ENCODE results near the gene LGI2. TPM values are rescaled to one million over a fixed set of nuclear protein-coding genes. Genes with fewer than 3 reads are reported as not detected.

The LGI2 gene
- polyA plus RNA-seq, 1 donor (not counting 4 experiments of a cell fraction or from before 2014, with no cell fraction given) = 0.69 TPM

GRCh38 chr4:24956763-24957162, 74.0 kb downstream of the LGI2 start:
- Histone ChIP-seq H3K4me3 (ENCODE audit: control insufficient read depth in 2 of 3, extremely low read depth in 1 of 3, insufficient read depth in 2 of 3, low read depth in 1 of 3, low read length in 3 of 3) (no peak overlapping the region), H2AFZ (ENCODE audit: control insufficient read depth, low read length) (no peak overlapping the region), H3K79me2 (ENCODE audit: control insufficient read depth, insufficient read depth, low read length) (no peaks in the 10 kb centered on the region), H3K9me3 (ENCODE audit: control insufficient read depth, low read depth, low read length) (no peaks in the 10 kb centered on the region), H3K4me1 (ENCODE audit: control insufficient read depth, extremely low read depth, insufficient read depth, low read length) (no peaks in the 10 kb centered on the region), H3K9ac (ENCODE audit: control insufficient read depth, extremely low read depth, insufficient read depth, low read length) (no peak overlapping the region), H3K9me1 (ENCODE audit: control insufficient read depth, extremely low read depth, insufficient read depth, low read length) (no peaks in the 10 kb centered on the region), H3K27me3 (ENCODE audit: control insufficient read depth, extremely low read depth, insufficient read depth, low read length) (no peaks in the 10 kb centered on the region), H3K36me3 (ENCODE audit: control insufficient read depth in 2 of 2, extremely low read depth in 1 of 2, insufficient read depth in 2 of 2, low read length in 2 of 2) (no peaks in the 10 kb centered on the region), H3K27ac (ENCODE audit: control insufficient read depth, insufficient read depth, low read length) (no peak overlapping the region), H3K4me2 (ENCODE audit: control insufficient read depth, extremely low read depth, insufficient read depth, low read depth, low read length) (no peak overlapping the region), H4K20me1 (ENCODE audit: control insufficient read depth, extremely low read depth, insufficient read depth, low read length) (no peaks in the 10 kb centered on the region)
- no peak for TF ChIP-seq EZH2 (IDR thresholded peaks at IDR 0.05; ENCODE audit: low read length)
- TF ChIP-seq, protein P1, sequence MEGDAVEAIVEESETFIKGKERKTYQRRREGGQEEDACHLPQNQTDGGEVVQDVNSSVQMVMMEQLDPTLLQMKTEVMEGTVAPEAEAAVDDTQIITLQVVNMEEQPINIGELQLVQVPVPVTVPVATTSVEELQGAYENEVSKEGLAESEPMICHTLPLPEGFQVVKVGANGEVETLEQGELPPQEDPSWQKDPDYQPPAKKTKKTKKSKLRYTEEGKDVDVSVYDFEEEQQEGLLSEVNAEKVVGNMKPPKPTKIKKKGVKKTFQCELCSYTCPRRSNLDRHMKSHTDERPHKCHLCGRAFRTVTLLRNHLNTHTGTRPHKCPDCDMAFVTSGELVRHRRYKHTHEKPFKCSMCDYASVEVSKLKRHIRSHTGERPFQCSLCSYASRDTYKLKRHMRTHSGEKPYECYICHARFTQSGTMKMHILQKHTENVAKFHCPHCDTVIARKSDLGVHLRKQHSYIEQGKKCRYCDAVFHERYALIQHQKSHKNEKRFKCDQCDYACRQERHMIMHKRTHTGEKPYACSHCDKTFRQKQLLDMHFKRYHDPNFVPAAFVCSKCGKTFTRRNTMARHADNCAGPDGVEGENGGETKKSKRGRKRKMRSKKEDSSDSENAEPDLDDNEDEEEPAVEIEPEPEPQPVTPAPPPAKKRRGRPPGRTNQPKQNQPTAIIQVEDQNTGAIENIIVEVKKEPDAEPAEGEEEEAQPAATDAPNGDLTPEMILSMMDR (optimal IDR thresholded peaks at IDR 0.05 in 1 of 3, IDR thresholded peaks at IDR 0.05 in 1 of 3, conservative IDR thresholded peaks at IDR 0.05 in 1 of 3; ENCODE audit: extremely low read depth in 1 of 3, insufficient read depth in 2 of 3, low read length in 3 of 3) = no peak
- FAIRE-seq = no peak
- no peak for DNase-seq (ENCODE audit: low read depth, low spot score)
- dilution Hi-C loops (cut with MboI; ENCODE audit: extremely low pct_ligation_motif_present, low sequenced_read_pairs) = no loop called here

GRCh38 chr4:24956091-24956490, 74.7 kb downstream of the LGI2 start:
- dilution Hi-C loops (cut with MboI; ENCODE audit: extremely low pct_ligation_motif_present, low sequenced_read_pairs) = no loop called here
- no peak for TF ChIP-seq EZH2 (IDR thresholded peaks at IDR 0.05; ENCODE audit: low read length)
- TF ChIP-seq, protein P1 (optimal IDR thresholded peaks at IDR 0.05 in 1 of 3, IDR thresholded peaks at IDR 0.05 in 1 of 3, conservative IDR thresholded peaks at IDR 0.05 in 1 of 3; ENCODE audit: extremely low read depth in 1 of 3, insufficient read depth in 2 of 3, low read length in 3 of 3) = no peak
- H3K9me1 ChIP-seq (ENCODE audit: control insufficient read depth, extremely low read depth, insufficient read depth, low read length) = no peaks in the 10 kb centered on the region
- no peaks in the 10 kb centered on the region for H3K4me1 ChIP-seq (ENCODE audit: control insufficient read depth, extremely low read depth, insufficient read depth, low read length)
- no peak overlapping the region for H2AFZ ChIP-seq (ENCODE audit: control insufficient read depth, low read length)
- DNase-seq (ENCODE audit: low read depth, low spot score) (no peak), FAIRE-seq (no peak)
- no peaks in the 10 kb centered on the region for H3K27me3 ChIP-seq (ENCODE audit: control insufficient read depth, extremely low read depth, insufficient read depth, low read length)
- H4K20me1 ChIP-seq (ENCODE audit: control insufficient read depth, extremely low read depth, insufficient read depth, low read length) = no peaks in the 10 kb centered on the region
- no peak overlapping the region for H3K9ac ChIP-seq (ENCODE audit: control insufficient read depth, extremely low read depth, insufficient read depth, low read length)
- H3K9me3 ChIP-seq (ENCODE audit: control insufficient read depth, low read depth, low read length) = no peaks in the 10 kb centered on the region
- H3K36me3 ChIP-seq (ENCODE audit: control insufficient read depth in 2 of 2, extremely low read depth in 1 of 2, insufficient read depth in 2 of 2, low read length in 2 of 2) = no peaks in the 10 kb centered on the region
- H3K4me3 ChIP-seq (ENCODE audit: control insufficient read depth in 2 of 3, extremely low read depth in 1 of 3, insufficient read depth in 2 of 3, low read depth in 1 of 3, low read length in 3 of 3) = no peak overlapping the region
- no peak overlapping the region for H3K4me2 ChIP-seq (ENCODE audit: control insufficient read depth, extremely low read depth, insufficient read depth, low read depth, low read length)
- no peak overlapping the region for H3K27ac ChIP-seq (ENCODE audit: control insufficient read depth, insufficient read depth, low read length)
- H3K79me2 ChIP-seq (ENCODE audit: control insufficient read depth, insufficient read depth, low read length) = no peaks in the 10 kb centered on the region
